Measurements from ENCODE around the gene TEX29.

DNA sequence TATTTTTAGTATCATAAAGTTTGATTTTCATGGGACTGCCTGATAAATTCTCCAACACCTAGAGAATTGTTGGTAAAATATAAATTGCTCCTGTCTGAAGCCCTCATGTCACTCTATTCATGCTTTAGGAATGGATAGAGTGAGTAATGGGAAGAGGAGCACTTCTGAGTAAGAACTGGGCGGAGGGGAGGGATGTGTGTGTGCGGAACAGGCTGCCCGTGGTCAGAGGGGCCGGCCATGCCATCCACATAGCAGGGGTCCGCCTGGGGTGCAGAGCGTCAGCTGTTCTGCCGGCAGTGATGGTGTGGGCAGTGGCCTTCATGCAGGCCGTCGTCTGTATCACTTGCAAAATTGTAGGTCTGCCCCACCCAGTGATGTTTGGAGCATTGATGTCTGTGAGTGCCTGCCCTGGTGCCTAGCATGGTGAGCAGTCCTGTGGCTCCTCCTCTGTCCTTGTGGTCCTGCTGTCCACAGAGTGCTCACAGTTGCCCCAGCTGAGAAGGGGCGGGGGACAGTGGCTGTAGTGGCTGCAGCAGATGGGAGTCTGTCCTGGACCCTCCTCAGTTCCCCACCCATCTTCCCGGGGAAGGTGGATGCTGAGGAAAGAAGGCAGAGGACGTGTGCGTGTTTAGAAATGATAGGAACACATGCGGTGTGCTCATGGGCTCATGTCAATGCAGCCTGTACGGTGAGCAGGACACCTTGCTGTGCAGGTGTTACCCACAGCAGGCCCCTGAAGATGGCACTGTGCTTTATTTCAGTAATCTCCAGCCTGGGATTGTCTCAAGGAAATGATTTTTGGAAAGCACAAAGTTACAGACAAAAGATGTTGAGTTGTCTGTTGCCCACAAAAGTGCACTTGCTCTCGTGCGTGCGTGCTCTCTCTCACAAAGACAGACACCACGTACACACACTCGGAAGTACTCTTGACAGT, 49.4 kb upstream of the TEX29 start:
- TF ChIP-seq, protein P1, sequence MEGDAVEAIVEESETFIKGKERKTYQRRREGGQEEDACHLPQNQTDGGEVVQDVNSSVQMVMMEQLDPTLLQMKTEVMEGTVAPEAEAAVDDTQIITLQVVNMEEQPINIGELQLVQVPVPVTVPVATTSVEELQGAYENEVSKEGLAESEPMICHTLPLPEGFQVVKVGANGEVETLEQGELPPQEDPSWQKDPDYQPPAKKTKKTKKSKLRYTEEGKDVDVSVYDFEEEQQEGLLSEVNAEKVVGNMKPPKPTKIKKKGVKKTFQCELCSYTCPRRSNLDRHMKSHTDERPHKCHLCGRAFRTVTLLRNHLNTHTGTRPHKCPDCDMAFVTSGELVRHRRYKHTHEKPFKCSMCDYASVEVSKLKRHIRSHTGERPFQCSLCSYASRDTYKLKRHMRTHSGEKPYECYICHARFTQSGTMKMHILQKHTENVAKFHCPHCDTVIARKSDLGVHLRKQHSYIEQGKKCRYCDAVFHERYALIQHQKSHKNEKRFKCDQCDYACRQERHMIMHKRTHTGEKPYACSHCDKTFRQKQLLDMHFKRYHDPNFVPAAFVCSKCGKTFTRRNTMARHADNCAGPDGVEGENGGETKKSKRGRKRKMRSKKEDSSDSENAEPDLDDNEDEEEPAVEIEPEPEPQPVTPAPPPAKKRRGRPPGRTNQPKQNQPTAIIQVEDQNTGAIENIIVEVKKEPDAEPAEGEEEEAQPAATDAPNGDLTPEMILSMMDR (IDR thresholded peaks at IDR 0.05), result no peak
- TF ChIP-seq POLR2A (IDR thresholded peaks at IDR 0.05) (no peak), POLR2AphosphoS5 (IDR thresholded peaks at IDR 0.05) (no peak)
